SK-N-SH (cell line): Measurements from ENCODE around the gene SLAMF9. TPM values are rescaled to one million over a fixed set of nuclear protein-coding genes. Genes with fewer than 3 reads are reported as not detected.
A peak's percentile ranks its signal among the peaks of the same experiment; 100 is the strongest.

ENCODE experiments used
- CTCF ChIA-PET: fragments of 300-600, 350-600 bp; formaldehyde crosslinking; extraction: SDS; loops from one replicate; lab custom pipeline; 2021; lab: Yijun Ruan, JAX
- POLR2A ChIA-PET: fragments of 350-600 bp; sonication (Branson Sonifier 250); formaldehyde crosslinking; extraction: SDS; loops from one replicate; lab custom pipeline; 2020; ENCODE audit warnings: antibody characterized with exemption, inconsistent platforms; lab: Yijun Ruan, JAX
- DNase-seq: peaks from one replicate; pipeline ENCODE4 v3.0.0; 2012
- H2AFZ ChIP-seq: fragments of 200-600 bp; sonication (generic); 2 replicates; pipeline ENCODE4 v1.8.1; 2016; ENCODE audit warnings: antibody characterized with exemption, mild to moderate bottlenecking, low read depth
- H3F3A ChIP-seq: fragments of 200-600 bp; sonication (generic); replicated peaks from 2 replicates; pipeline ENCODE3; 2016; ENCODE audit warnings: antibody characterized with exemption, mild to moderate bottlenecking; ENCODE audit not compliant: insufficient read depth
- H3K27ac ChIP-seq, 2 experiments: fragments of 200-500 bp in 1 of 2; fragments of 200-600 bp in 1 of 2; sonication (Bioruptor generic) in 1 of 2; sonication (generic), shearing (Covaris generic) in 1 of 2; 2 replicates each; pipeline versions ENCODE4 v1.5.1 to v1.6.1; 2014 to 2016; ENCODE audit warnings: low read depth in 2 of 2, inconsistent platforms in 1 of 2, low read length in 1 of 2, mild to moderate bottlenecking in 1 of 2, mixed read lengths in 1 of 2
- H3K27me3 ChIP-seq: fragments of 200-600 bp; sonication (generic), shearing (Covaris generic); 2 replicates; pipeline ENCODE4 v1.6.1; 2016; ENCODE audit warnings: mixed run types; ENCODE audit not compliant: insufficient read depth
- H3K36me3 ChIP-seq, 2 experiments: fragments of 200-500 bp in 1 of 2; fragments of 200-600 bp in 1 of 2; sonication (Bioruptor generic) in 1 of 2; sonication (generic) in 1 of 2; replicated peaks in 1 of 2; 2 replicates each; pipeline versions ENCODE3 to v1.5.1; 2014 to 2016; ENCODE audit warnings: low read length in 1 of 2, mild to moderate bottlenecking in 1 of 2; ENCODE audit not compliant: insufficient read depth in 2 of 2, control insufficient read depth in 1 of 2
- H3K4me1 ChIP-seq, 2 experiments: fragments of 200-500 bp in 1 of 2; fragments of 200-600 bp in 1 of 2; sonication (Bioruptor generic) in 1 of 2; sonication (generic), shearing (Covaris generic) in 1 of 2; 2 replicates each; pipeline versions ENCODE4 v1.5.1 to v1.6.1; 2014 to 2016; ENCODE audit warnings: low read depth in 1 of 2, low read length in 1 of 2, mixed run types in 1 of 2; ENCODE audit not compliant: insufficient read depth in 2 of 2, control insufficient read depth in 1 of 2
- H3K4me2 ChIP-seq: fragments of 200-600 bp; sonication (generic), shearing (Covaris generic); 2 replicates; pipeline ENCODE4 v1.6.1; 2017; ENCODE audit warnings: mixed run types
- H3K4me3 ChIP-seq, 2 experiments: fragments of 200-500 bp in 1 of 2; fragments of 200-600 bp in 1 of 2; sonication (Bioruptor generic) in 1 of 2; sonication (generic), shearing (Covaris generic) in 1 of 2; 2 replicates each; pipeline versions ENCODE4 v1.5.1 to v1.8.1; 2014 to 2016; ENCODE audit warnings: low read depth in 2 of 2, inconsistent platforms in 1 of 2, low read length in 1 of 2, mild to moderate bottlenecking in 1 of 2, mixed read lengths in 1 of 2, moderate library complexity in 1 of 2
- H3K79me2 ChIP-seq: fragments of 200-600 bp; sonication (generic); 2 replicates; pipeline ENCODE4 v1.8.1; 2017; ENCODE audit warnings: mild to moderate bottlenecking; ENCODE audit not compliant: insufficient read depth
- H3K9ac ChIP-seq: fragments of 200-600 bp; sonication (generic); 2 replicates; pipeline ENCODE4 v1.6.1; 2017; ENCODE audit warnings: mixed run types
- H3K9me2 ChIP-seq: fragments of 200-600 bp; sonication (generic); 2 replicates; pipeline ENCODE4 v1.6.1; 2017; ENCODE audit warnings: mixed run types
- H3K9me3 ChIP-seq: fragments of 200-600 bp; sonication (generic); 2 replicates; pipeline ENCODE4 v1.6.1; 2017; ENCODE audit warnings: mixed run types, mild to moderate bottlenecking, moderate library complexity
- H4K20me1 ChIP-seq: fragments of 200-600 bp; sonication (generic); 2 replicates; pipeline ENCODE4 v1.6.1; 2017; ENCODE audit warnings: mild to moderate bottlenecking, mixed run types; ENCODE audit not compliant: insufficient read depth
- CHD2 ChIP-seq: fragments of 150-350 bp; IDR thresholded peaks from 2 replicates; pipeline ENCODE4 v1.6.1; 2018; ENCODE audit warnings: low read length; ENCODE audit not compliant: partially characterized antibody
- EZH2phosphoT487 ChIP-seq: fragments of 200-600 bp; sonication (generic); IDR thresholded peaks from 2 replicates; pipeline ENCODE4 v1.6.1; 2017; ENCODE audit warnings: low read depth, mixed run types, mild to moderate bottlenecking, antibody characterized with exemption, moderate library complexity, borderline replicate concordance
- FOXM1 ChIP-seq: IDR thresholded peaks from 2 replicates; pipeline ENCODE4 v1.4.0; 2012; ENCODE audit warnings: low read depth, mild to moderate bottlenecking
- GABPA ChIP-seq: IDR thresholded peaks from 2 replicates; pipeline ENCODE4 v1.4.0; 2012; ENCODE audit warnings: low read depth, mild to moderate bottlenecking
- NFIC ChIP-seq: IDR thresholded peaks from 2 replicates; pipeline ENCODE4 v1.4.0; 2012; ENCODE audit warnings: borderline replicate concordance
- NRF1 ChIP-seq: IDR thresholded peaks from 2 replicates; pipeline ENCODE4 v1.6.1; 2012; ENCODE audit warnings: low read depth, mild to moderate bottlenecking, low read length
- RFX5 ChIP-seq: IDR thresholded peaks from 2 replicates; pipeline ENCODE4 v1.6.1; 2012; ENCODE audit warnings: mild to moderate bottlenecking, improper control_type of control experiment, low read length
- SIN3A ChIP-seq: IDR thresholded peaks from 2 replicates; pipeline ENCODE4 v1.6.1; 2012; ENCODE audit warnings: low read depth, mild to moderate bottlenecking, low read length, moderate library complexity, borderline replicate concordance
- TCF12 ChIP-seq: IDR thresholded peaks from 2 replicates; pipeline ENCODE4 v1.4.0; 2012
- YY1 ChIP-seq: IDR thresholded peaks from 2 replicates; pipeline ENCODE4 v1.4.0; 2012; ENCODE audit warnings: low read depth, mild to moderate bottlenecking
- WGBS: methylation state at CpG from one replicate; pipeline ENCODE4 v1.1.6; 2017; ENCODE audit warnings: low lambda C conversion rate; 5-methylcytosine and 5-hydroxymethylcytosine counted together
- polyA plus RNA-seq, 3 experiments: library from polyadenylated mRNA; depleted of rRNA; stranded (reverse); fragments of >200 nt; gene quantifications; 2 replicates each; pipeline ENCODE4 v1.2.3, GENCODE V29; 2012
- TF ChIP-seq, protein P1 (sequence below): fragments of 150-350 bp; IDR thresholded peaks from 2 replicates; pipeline ENCODE4 v1.6.1; 2017; ENCODE audit warnings: antibody characterized with exemption, low read length, low read depth, borderline replicate concordance
- TF ChIP-seq, protein P2 (sequence below): IDR thresholded peaks from 2 replicates; pipeline ENCODE4 v1.4.0; 2012; ENCODE audit warnings: low read depth, borderline replicate concordance
- TF ChIP-seq, protein P3 (sequence below): IDR thresholded peaks from 2 replicates; pipeline ENCODE4 v1.6.1; 2012; ENCODE audit warnings: mild to moderate bottlenecking, low read depth, low read length, moderate library complexity
- TF ChIP-seq, protein P4 (sequence below): fragments of 150-350 bp; IDR thresholded peaks from 2 replicates; pipeline ENCODE4 v1.6.1; 2016; ENCODE audit warnings: mild to moderate bottlenecking, low read depth, low read length
- TF ChIP-seq, protein P5 (sequence below): IDR thresholded peaks from 2 replicates; pipeline ENCODE4 v1.4.0; 2012; ENCODE audit warnings: low read depth, borderline replicate concordance

Gene SLAMF9
- polyA plus RNA-seq, 1 of the 3 experiments (the other 2 are of a cell fraction), result 0.12 TPM

DNA sequence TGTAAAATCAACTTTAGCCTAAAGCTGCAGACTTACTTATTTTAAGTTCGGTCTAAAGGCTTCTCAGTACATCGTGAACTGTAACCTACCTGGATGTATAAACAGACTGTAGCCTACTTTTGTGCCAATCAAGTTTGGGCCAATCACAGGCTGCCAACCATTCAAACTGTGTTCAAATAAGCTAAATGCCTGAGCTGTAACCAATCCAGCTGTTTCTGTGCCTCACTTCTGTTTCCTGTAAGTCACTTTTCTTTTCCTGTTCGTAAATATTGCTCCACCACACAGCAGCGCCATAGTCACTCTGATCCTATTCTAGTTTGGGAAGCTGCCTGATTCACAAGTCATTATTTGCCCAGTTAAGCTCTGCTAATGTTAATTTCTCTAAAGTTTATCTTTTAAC is 37.5 kb upstream of the SLAMF9 start:
- POLR2A ChIA-PET, result no interaction called here
- Histone ChIP-seq H2AFZ (peak overlapping the region; percentile 35), H3K27me3 (no peaks in the 10 kb centered on the region), H3K79me2 (no peaks in the 10 kb centered on the region), H3K9me3 (no peaks in the 10 kb centered on the region), H3K27ac (no peak overlapping the region), H3K9ac (no peak overlapping the region), H3K9me2 (no peaks in the 10 kb centered on the region), H4K20me1 (no peaks in the 10 kb centered on the region), H3F3A (peaks cover 14% of the 10 kb centered on the region), H3K4me1 (no peaks in the 10 kb centered on the region), H3K4me2 (no peak overlapping the region), H3K36me3 (no peaks in the 10 kb centered on the region), H3K4me3 (no peak overlapping the region)
- no peak for DNase-seq
- WGBS, result 38% methylated on average over 4 of the region's 4 CpGs
- CTCF ChIA-PET, result interaction anchor here (0.6 to 6.3 kb wide), 4 partner anchors 15 to 257 kb away, joined by 3 to 65 read pairs (median 3); partner anchors contain the start of gene IGSF9
- TF ChIP-seq, protein P1, sequence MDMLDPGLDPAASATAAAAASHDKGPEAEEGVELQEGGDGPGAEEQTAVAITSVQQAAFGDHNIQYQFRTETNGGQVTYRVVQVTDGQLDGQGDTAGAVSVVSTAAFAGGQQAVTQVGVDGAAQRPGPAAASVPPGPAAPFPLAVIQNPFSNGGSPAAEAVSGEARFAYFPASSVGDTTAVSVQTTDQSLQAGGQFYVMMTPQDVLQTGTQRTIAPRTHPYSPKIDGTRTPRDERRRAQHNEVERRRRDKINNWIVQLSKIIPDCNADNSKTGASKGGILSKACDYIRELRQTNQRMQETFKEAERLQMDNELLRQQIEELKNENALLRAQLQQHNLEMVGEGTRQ, result no peak
- TF ChIP-seq GABPA, result no peak
- no peak for TF ChIP-seq SIN3A
- TF ChIP-seq TCF12, result no peak
- no peak for TF ChIP-seq NRF1
- TF ChIP-seq NFIC, result no peak
- TF ChIP-seq FOXM1, result no peak
- no peak for TF ChIP-seq RFX5
- no peak for TF ChIP-seq CHD2
- TF ChIP-seq, protein P2, sequence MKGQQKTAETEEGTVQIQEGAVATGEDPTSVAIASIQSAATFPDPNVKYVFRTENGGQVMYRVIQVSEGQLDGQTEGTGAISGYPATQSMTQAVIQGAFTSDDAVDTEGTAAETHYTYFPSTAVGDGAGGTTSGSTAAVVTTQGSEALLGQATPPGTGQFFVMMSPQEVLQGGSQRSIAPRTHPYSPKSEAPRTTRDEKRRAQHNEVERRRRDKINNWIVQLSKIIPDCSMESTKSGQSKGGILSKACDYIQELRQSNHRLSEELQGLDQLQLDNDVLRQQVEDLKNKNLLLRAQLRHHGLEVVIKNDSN, result no peak
- TF ChIP-seq YY1, result no peak
- no peak for TF ChIP-seq EZH2phosphoT487
- TF ChIP-seq, protein P3, sequence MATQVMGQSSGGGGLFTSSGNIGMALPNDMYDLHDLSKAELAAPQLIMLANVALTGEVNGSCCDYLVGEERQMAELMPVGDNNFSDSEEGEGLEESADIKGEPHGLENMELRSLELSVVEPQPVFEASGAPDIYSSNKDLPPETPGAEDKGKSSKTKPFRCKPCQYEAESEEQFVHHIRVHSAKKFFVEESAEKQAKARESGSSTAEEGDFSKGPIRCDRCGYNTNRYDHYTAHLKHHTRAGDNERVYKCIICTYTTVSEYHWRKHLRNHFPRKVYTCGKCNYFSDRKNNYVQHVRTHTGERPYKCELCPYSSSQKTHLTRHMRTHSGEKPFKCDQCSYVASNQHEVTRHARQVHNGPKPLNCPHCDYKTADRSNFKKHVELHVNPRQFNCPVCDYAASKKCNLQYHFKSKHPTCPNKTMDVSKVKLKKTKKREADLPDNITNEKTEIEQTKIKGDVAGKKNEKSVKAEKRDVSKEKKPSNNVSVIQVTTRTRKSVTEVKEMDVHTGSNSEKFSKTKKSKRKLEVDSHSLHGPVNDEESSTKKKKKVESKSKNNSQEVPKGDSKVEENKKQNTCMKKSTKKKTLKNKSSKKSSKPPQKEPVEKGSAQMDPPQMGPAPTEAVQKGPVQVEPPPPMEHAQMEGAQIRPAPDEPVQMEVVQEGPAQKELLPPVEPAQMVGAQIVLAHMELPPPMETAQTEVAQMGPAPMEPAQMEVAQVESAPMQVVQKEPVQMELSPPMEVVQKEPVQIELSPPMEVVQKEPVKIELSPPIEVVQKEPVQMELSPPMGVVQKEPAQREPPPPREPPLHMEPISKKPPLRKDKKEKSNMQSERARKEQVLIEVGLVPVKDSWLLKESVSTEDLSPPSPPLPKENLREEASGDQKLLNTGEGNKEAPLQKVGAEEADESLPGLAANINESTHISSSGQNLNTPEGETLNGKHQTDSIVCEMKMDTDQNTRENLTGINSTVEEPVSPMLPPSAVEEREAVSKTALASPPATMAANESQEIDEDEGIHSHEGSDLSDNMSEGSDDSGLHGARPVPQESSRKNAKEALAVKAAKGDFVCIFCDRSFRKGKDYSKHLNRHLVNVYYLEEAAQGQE, result no peak
- TF ChIP-seq, protein P4, sequence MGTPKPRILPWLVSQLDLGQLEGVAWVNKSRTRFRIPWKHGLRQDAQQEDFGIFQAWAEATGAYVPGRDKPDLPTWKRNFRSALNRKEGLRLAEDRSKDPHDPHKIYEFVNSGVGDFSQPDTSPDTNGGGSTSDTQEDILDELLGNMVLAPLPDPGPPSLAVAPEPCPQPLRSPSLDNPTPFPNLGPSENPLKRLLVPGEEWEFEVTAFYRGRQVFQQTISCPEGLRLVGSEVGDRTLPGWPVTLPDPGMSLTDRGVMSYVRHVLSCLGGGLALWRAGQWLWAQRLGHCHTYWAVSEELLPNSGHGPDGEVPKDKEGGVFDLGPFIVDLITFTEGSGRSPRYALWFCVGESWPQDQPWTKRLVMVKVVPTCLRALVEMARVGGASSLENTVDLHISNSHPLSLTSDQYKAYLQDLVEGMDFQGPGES, result no peak
- TF ChIP-seq, protein P5, sequence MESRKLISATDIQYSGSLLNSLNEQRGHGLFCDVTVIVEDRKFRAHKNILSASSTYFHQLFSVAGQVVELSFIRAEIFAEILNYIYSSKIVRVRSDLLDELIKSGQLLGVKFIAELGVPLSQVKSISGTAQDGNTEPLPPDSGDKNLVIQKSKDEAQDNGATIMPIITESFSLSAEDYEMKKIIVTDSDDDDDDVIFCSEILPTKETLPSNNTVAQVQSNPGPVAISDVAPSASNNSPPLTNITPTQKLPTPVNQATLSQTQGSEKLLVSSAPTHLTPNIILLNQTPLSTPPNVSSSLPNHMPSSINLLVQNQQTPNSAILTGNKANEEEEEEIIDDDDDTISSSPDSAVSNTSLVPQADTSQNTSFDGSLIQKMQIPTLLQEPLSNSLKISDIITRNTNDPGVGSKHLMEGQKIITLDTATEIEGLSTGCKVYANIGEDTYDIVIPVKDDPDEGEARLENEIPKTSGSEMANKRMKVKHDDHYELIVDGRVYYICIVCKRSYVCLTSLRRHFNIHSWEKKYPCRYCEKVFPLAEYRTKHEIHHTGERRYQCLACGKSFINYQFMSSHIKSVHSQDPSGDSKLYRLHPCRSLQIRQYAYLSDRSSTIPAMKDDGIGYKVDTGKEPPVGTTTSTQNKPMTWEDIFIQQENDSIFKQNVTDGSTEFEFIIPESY, result no peak
